Measurements from ENCODE around the gene METTL3. TPM values are rescaled to one million over a fixed set of nuclear protein-coding genes. Genes with fewer than 3 reads are reported as not detected.
A peak's percentile ranks its signal among the peaks of the same experiment; 100 is the strongest.

METTL3 gene
- total and polyA plus RNA-seq, 2 donors (not counting 1 experiment from before 2014, with no cell fraction given) = 39.2 to 59.9 TPM

GRCh38 chr14:21526672-21527317, 15.7 kb upstream of the METTL3 start:
- Histone ChIP-seq H3K4me1 (ENCODE audit: control insufficient read depth, extremely low read depth, insufficient read depth, low read length) (no peaks in the 10 kb centered on the region), H3K27ac (ENCODE audit: insufficient read depth, low read length) (no peak overlapping the region), H3K27me3 (ENCODE audit: control insufficient read depth, insufficient read depth, low read length) (no peaks in the 10 kb centered on the region), H3K79me2 (ENCODE audit: control insufficient read depth, insufficient read depth, low read length) (no peaks in the 10 kb centered on the region), H3K9me3 (ENCODE audit: control insufficient read depth, insufficient read depth, low read depth, low read length) (no peaks in the 10 kb centered on the region), H4K20me1 (ENCODE audit: control insufficient read depth, extremely low read depth, insufficient read depth, low read length) (no peaks in the 10 kb centered on the region), H3K4me2 (ENCODE audit: extremely low read depth, insufficient read depth, low read length) (no peak overlapping the region), H3K36me3 (ENCODE audit: control insufficient read depth, insufficient read depth, low read length) (no peaks in the 10 kb centered on the region), H3K4me3 (replicated peaks in 1 of 4; ENCODE audit: control extremely low read depth in 1 of 4, insufficient read depth in 1 of 4, low read depth in 3 of 4, low read length in 4 of 4) (peak overlapping the region in 3 of 4 experiments; percentile 53 to 71 (median 64)), H3K9ac (ENCODE audit: insufficient read depth, low read length) (no peak overlapping the region), H2AFZ (ENCODE audit: low read length) (no peak overlapping the region)
- TF ChIP-seq CTCF (conservative IDR thresholded peaks at IDR 0.05 in 1 of 2, IDR thresholded peaks at IDR 0.05 in 1 of 2; ENCODE audit: low read depth in 1 of 2, low read length in 2 of 2) (no peak), EZH2 (IDR thresholded peaks at IDR 0.05; ENCODE audit: low read length, missing control alignments) (no peak)
- no peak for DNase-seq (ENCODE audit: low read depth in 2 of 2)

GRCh38 chr14:21525962-21526671, 15.0 kb upstream of the METTL3 start, which contains the start of gene SALL2:
Gene SALL2, minus strand, starts transcription at chr14:21526346. Its CDS starts 219 bp downstream, at chr14:21526127.
- peak within 1 kb of the TSS; percentile 85 for H3K4me2 ChIP-seq (ENCODE audit: extremely low read depth, insufficient read depth, low read length)
- DNase-seq (ENCODE audit: low read depth in 2 of 2) = peak; percentile 61 to 76
- no peaks in the 10 kb centered on the region for H3K4me1 ChIP-seq (ENCODE audit: control insufficient read depth, extremely low read depth, insufficient read depth, low read length)
- H3K9ac ChIP-seq (ENCODE audit: insufficient read depth, low read length) = peak within 1 kb of the TSS; percentile 46
- H3K79me2 ChIP-seq (ENCODE audit: control insufficient read depth, insufficient read depth, low read length) = no peaks in the 10 kb centered on the region
- TF ChIP-seq CTCF (conservative IDR thresholded peaks at IDR 0.05 in 1 of 2, IDR thresholded peaks at IDR 0.05 in 1 of 2; ENCODE audit: low read depth in 1 of 2, low read length in 2 of 2) = no peak
- no peak for TF ChIP-seq EZH2 (IDR thresholded peaks at IDR 0.05; ENCODE audit: low read length, missing control alignments)
- no peaks in the 10 kb centered on the region for H3K36me3 ChIP-seq (ENCODE audit: control insufficient read depth, insufficient read depth, low read length)
- no peaks in the 10 kb centered on the region for H3K27me3 ChIP-seq (ENCODE audit: control insufficient read depth, insufficient read depth, low read length)
- H2AFZ ChIP-seq (ENCODE audit: low read length) = peak within 1 kb of the TSS; percentile 59
- H3K4me3 ChIP-seq (replicated peaks in 1 of 4; ENCODE audit: control extremely low read depth in 1 of 4, insufficient read depth in 1 of 4, low read depth in 3 of 4, low read length in 4 of 4) = peak within 1 kb of the TSS; percentile 49 to 71 (median 58)
- no peak within 1 kb of the TSS for H3K27ac ChIP-seq (ENCODE audit: insufficient read depth, low read length)
- H4K20me1 ChIP-seq (ENCODE audit: control insufficient read depth, extremely low read depth, insufficient read depth, low read length) = no peaks in the 10 kb centered on the region
- no peaks in the 10 kb centered on the region for H3K9me3 ChIP-seq (ENCODE audit: control insufficient read depth, insufficient read depth, low read depth, low read length)

- peak overlapping the region; percentile 49 to 71 (median 58) for H3K4me3 ChIP-seq (replicated peaks in 1 of 4; ENCODE audit: control extremely low read depth in 1 of 4, insufficient read depth in 1 of 4, low read depth in 3 of 4, low read length in 4 of 4)
- no peak overlapping the region for H3K27ac ChIP-seq (ENCODE audit: insufficient read depth, low read length)
- TF ChIP-seq CTCF (conservative IDR thresholded peaks at IDR 0.05 in 1 of 2, IDR thresholded peaks at IDR 0.05 in 1 of 2; ENCODE audit: low read depth in 1 of 2, low read length in 2 of 2) (no peak), EZH2 (IDR thresholded peaks at IDR 0.05; ENCODE audit: low read length, missing control alignments) (no peak)
- DNase-seq (ENCODE audit: low read depth in 2 of 2) = peak; percentile 19 to 42
- no peaks in the 10 kb centered on the region for H3K27me3 ChIP-seq (ENCODE audit: control insufficient read depth, insufficient read depth, low read length)
- H2AFZ ChIP-seq (ENCODE audit: low read length) = no peak overlapping the region
- H3K4me1 ChIP-seq (ENCODE audit: control insufficient read depth, extremely low read depth, insufficient read depth, low read length) = no peaks in the 10 kb centered on the region
- no peaks in the 10 kb centered on the region for H3K79me2 ChIP-seq (ENCODE audit: control insufficient read depth, insufficient read depth, low read length)
- H3K9ac ChIP-seq (ENCODE audit: insufficient read depth, low read length) = no peak overlapping the region
- peak overlapping the region; percentile 85 for H3K4me2 ChIP-seq (ENCODE audit: extremely low read depth, insufficient read depth, low read length)
- no peaks in the 10 kb centered on the region for H3K36me3 ChIP-seq (ENCODE audit: control insufficient read depth, insufficient read depth, low read length)
- no peaks in the 10 kb centered on the region for H4K20me1 ChIP-seq (ENCODE audit: control insufficient read depth, extremely low read depth, insufficient read depth, low read length)
- H3K9me3 ChIP-seq (ENCODE audit: control insufficient read depth, insufficient read depth, low read depth, low read length) = no peaks in the 10 kb centered on the region
These were observed 14.4 kb upstream of the METTL3 start for GRCh38 chr14:21525571-21525961.
